ENCODE data around the gene TRIM14.
"Not testable (repeated sequence)": the region's sequence is repeated elsewhere in the genome, so short reads cannot be mapped to it uniquely, and the experiment has no call there.

The TRIM14 gene

GRCh38 chr9:98104445-98104881 lies 14.6 kb downstream of the TRIM14 start:
- peak; percentile 26 for DNase-seq

GRCh38 chr9:98101868-98102273 lies 17.2 kb downstream of the TRIM14 start:
- peak; percentile 92 for DNase-seq

- no peak for DNase-seq
Observed at GRCh38 chr9:98101416-98101815, 17.6 kb downstream of the TRIM14 start.

GRCh38 chr9:98100456-98100855 lies 18.6 kb downstream of the TRIM14 start:
- no peak for DNase-seq

- DNase-seq: no peak
Observed at GRCh38 chr9:98099898-98100297, 19.1 kb downstream of the TRIM14 start.

GRCh38 chr9:98099346-98099745 lies 19.7 kb downstream of the TRIM14 start:
- peak; percentile 57 for DNase-seq

- DNase-seq: peak; percentile 41
Observed at GRCh38 chr9:98097836-98098235, 21.2 kb downstream of the TRIM14 start.

- no peak for DNase-seq
Observed at GRCh38 chr9:98096091-98096490, 22.9 kb downstream of the TRIM14 start.

GRCh38 chr9:98095401-98095800 lies 23.6 kb downstream of the TRIM14 start:
- DNase-seq: no peak

- no peak for DNase-seq
Observed at GRCh38 chr9:98094851-98095250, 24.2 kb downstream of the TRIM14 start.

GRCh38 chr9:98094316-98094715 lies 24.7 kb downstream of the TRIM14 start:
- no peak for DNase-seq

GRCh38 chr9:98092613-98092931 lies 26.4 kb downstream of the TRIM14 start:
- peak; percentile 37 for DNase-seq

GRCh38 chr9:98091735-98092612 lies 27.0 kb downstream of the TRIM14 start:
- no peak for DNase-seq

- DNase-seq: not testable (repeated sequence)
Observed at GRCh38 chr9:98090674-98091073, 28.3 kb downstream of the TRIM14 start.

GRCh38 chr9:98087420-98088354 lies 31.3 kb downstream of the TRIM14 start:
- DNase-seq: peak; percentile 74

- DNase-seq: no peak
Observed at GRCh38 chr9:98086461-98086860, 32.6 kb downstream of the TRIM14 start.

- DNase-seq: no peak
Observed at GRCh38 chr9:98085944-98086343, 33.1 kb downstream of the TRIM14 start.

- no peak for DNase-seq
Observed at GRCh38 chr9:98085058-98085457, 34.0 kb downstream of the TRIM14 start.

GRCh38 chr9:98084396-98084795 lies 34.6 kb downstream of the TRIM14 start:
- no peak for DNase-seq

GRCh38 chr9:98083566-98084183 lies 35.3 kb downstream of the TRIM14 start:
- DNase-seq: no peak

GRCh38 chr9:98083061-98083501 lies 35.9 kb downstream of the TRIM14 start:
- no peak for DNase-seq

- DNase-seq: no peak
Observed at GRCh38 chr9:98081477-98082219, 37.4 kb downstream of the TRIM14 start.

Measured in CD4-positive, alpha-beta T cell treated with Interleukin-15 for 1 hour (primary cell).